AG08395 (cell line): ENCODE results near the gene TMCO6.

ENCODE experiments used
- DNase-seq: peaks from one replicate; pipeline ENCODE4 v3.0.0; 2012; ENCODE audit warnings: mixed read lengths, low spot score

TMCO6 gene

GRCh38 chr5:140673187-140673976 lies 34.1 kb downstream of the TMCO6 start, which contains the start of gene DND1:
Gene DND1 (minus strand): TSS chr5:140673576. CDS start chr5:140673542, 34 bp downstream.
- DNase-seq = no peak

DNA sequence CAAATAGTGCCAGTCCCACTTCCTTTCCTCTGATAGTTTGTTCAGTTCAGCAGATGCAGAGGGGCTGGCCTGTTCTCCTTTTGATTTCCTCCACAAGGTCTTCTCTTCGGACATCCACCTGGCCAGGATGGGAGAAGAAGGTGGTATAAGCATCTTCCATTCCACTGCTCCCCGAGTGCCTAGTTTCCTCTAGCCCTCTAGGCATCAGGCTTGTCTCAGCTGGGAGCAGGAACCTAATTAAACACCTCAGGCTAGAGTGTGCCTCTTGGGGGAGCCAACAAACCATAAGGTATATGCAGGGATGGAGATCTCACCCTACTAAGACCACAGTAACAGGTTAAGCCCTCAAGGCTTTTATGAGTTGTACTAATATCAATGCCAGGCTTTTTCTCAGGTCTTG lies 35.0 kb downstream of the TMCO6 start:
- no peak for DNase-seq

GRCh38 chr5:140674629-140675028 lies 35.4 kb downstream of the TMCO6 start:
- DNase-seq = no peak

DNA sequence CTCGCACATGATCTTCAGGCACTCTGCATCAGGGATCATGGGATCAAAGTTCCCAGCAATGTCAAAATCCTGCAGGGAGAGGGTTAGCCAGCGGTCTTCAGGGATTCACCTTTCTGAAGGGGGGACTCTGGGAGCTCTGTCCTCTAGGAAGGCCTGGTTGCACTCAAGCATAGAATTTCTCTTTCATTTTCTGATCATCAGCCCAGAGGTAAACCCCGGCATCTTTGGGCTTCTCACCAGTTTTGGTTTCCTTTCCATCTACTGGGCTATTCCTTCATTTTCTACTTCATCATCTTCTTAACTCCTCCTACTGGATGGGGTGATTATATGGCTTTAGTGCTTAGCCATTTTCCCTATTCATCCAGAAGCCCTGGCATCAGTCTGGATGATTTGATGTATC lies 38.7 kb downstream of the TMCO6 start:
- no peak for DNase-seq

DNA sequence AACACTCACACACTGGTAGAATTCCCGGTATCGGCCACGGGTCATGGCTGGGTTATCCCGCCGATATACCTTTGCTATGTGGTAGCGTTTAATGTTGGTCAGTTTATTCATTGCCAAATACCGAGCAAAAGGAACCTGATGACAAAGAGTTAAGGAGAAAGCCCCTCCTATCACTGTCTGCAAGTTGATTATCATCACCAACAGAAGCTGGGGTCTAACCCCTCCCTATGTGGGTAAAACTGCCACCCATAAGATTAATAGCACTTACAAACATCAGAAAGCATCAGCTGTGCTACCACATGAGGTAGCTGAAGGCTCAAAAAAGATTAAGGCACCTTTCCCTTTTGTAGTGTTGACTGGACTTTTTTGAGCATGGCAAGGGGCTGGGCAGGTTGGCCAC lies 39.7 kb downstream of the TMCO6 start:
- DNase-seq = no peak

DNA sequence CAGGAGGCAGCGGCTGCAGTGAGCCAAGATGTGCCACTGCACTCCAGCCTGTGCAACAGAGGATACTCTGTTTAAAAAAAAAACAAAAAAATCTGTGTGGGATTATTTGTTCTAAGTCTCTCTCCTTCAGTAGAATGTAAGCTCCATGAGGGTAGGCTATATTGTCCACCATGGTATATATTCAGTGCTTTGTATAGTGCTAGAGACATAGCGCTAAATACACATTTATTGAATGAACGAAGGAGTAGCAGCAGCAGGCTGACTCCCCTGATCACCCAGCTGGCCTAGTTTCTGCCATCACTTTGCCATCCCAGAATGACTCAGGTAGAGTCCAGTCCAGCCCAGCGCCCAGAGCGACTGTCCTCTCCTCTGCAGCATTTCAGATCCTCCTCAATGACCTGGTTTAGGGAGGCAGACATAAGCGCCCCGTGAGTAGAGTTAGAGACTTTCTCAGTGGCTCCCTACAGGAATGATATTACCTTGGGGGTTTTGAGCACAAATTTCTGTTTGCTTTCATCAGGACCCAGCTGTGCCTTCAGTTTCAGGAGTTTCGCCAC lies 51.2 kb downstream of the TMCO6 start:
- no peak for DNase-seq

DNA sequence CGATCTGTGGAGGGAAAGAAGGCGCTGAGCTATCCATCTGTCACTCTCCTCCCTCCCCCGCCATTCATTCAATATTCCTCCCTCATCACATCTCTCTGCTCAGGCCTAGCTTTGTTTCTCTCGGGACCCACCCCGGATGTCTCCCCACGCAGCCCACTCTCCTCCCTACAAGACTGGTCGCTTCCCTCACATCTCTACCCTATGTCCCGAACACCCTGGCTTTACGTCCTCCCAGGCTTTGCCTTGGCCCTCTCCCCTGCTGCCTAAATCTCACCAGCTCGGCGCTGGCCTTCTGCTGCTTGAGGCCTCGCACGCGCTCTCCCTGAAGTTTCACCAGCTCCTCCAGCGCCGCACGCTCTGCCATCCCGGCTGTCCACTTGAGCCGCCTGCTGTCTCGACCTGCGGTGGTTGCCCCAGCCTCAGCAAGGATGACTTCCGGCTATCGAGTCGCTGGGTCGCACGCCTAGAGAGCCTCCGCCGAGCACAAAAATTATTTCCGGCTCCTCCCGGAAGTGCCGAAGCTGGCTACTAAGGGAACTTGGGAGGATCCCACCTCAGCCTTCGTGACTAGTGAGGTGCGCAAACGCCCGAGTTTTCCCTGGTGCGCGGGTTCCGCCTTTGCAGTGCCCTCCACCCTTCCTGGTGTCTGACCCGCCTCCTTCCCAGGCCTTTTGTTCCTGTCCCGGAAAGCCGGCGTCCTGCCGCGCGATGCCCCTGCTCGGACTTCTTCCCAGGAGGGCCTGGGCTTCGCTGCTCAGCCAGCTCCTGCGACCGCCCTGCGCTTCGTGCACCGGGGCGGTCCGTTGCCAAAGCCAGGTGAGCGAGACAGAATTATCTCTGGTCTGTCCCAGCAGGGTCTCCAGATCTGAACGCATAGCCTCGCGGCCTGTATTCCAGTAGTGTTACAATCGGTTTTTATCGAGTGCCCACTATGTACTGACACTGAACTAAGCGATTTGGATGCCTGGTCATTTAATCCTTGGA lies 52.0 kb downstream of the TMCO6 start, which contains the start of the genes HARS1 and HARS2:
Gene HARS1, minus strand, starts transcription at position 430 of the 984 bp plus-strand sequence. Its CDS starts 66 bp downstream, at position 364.
Gene HARS2, plus strand, starts transcription at position 515 of the 984 bp plus-strand sequence. Its CDS starts 194 bp downstream, at position 709.
- DNase-seq = peak; percentile 97

- no peak for DNase-seq
These were observed 55.0 kb downstream of the TMCO6 start for GRCh38 chr5:140694276-140694675.
